SK-N-MC (cell line): Measurements from ENCODE around the gene TP53I11.

Experiments
- DNase-seq: peaks from one replicate; pipeline ENCODE4 v3.0.0-alpha.2; 2011; ENCODE audit warnings: low read depth, low spot score
- H3K27ac ChIP-seq: fragments of 200-600 bp; sonication (generic); 2 replicates; pipeline ENCODE4 v1.5.1; 2016; ENCODE audit warnings: mixed run types
- H3K36me3 ChIP-seq: fragments of 200-600 bp; sonication (generic); 2 replicates; pipeline ENCODE4 v1.6.1; 2017; ENCODE audit warnings: antibody characterized with exemption, low read length, mixed read lengths; ENCODE audit not compliant: insufficient read depth
- H3K4me3 ChIP-seq: fragments of 200-600 bp; sonication (generic); 2 replicates; pipeline ENCODE4 v1.5.1; 2016
- H3K9ac ChIP-seq: fragments of 200-600 bp; sonication (generic); 2 replicates; pipeline ENCODE4 v1.8.0; 2017; ENCODE audit warnings: mixed run types, mixed read lengths; ENCODE audit not compliant: insufficient read length
- H3K9me3 ChIP-seq: fragments of 200-600 bp; sonication (generic); 2 replicates; pipeline ENCODE4 v1.6.1; 2017; ENCODE audit warnings: low read depth, mild to moderate bottlenecking, antibody characterized with exemption, low read length, moderate library complexity, mixed read lengths
- EZH2 ChIP-seq: fragments of 200-600 bp; sonication (generic); IDR thresholded peaks from one replicate; pipeline ENCODE4 v1.6.1; 2017; ENCODE audit warnings: antibody characterized with exemption
- FOXP2 ChIP-seq: optimal IDR thresholded peaks from 2 replicates; pipeline ENCODE3; 2011; ENCODE audit warnings: mild to moderate bottlenecking, moderate library complexity; ENCODE audit not compliant: insufficient read depth; ENCODE audit errors: extremely low read length, control extremely low read depth
- POLR2AphosphoS5 ChIP-seq: IDR thresholded peaks from 2 replicates; pipeline ENCODE4 v1.6.1; 2012; ENCODE audit warnings: mild to moderate bottlenecking, low read depth, low read length, borderline replicate concordance

Gene TP53I11

GRCh38 chr11:44941259-44942021, 9.2 kb downstream of the TP53I11 start:
- no peak overlapping the region for H3K4me3 ChIP-seq
- H3K9ac ChIP-seq = no peak overlapping the region
- no peaks in the 10 kb centered on the region for H3K9me3 ChIP-seq
- H3K36me3 ChIP-seq = no peaks in the 10 kb centered on the region
- H3K27ac ChIP-seq = no peak overlapping the region
- no peak for DNase-seq
- TF ChIP-seq EZH2 (no peak), POLR2AphosphoS5 (no peak), FOXP2 (no peak)

DNA sequence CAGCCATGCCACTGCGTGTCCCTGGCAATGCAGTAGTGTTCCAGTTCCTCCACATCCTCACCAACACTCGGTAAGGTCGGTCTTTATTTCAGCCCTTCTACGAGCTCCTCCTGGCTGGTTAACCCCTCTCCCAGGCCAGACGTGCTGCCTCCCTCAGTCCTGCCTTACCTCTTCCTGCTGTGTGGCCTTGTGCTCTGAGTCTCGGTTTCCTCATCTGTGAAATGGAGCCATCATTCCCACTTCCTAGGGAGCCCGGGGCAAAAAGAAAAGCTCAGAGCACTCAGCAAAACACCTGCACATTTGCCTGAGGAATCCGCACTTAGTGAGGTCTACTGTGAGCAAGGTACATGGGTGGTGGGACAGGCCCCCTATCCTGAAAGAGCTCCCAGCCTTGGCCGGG, 9.8 kb downstream of the TP53I11 start:
- Histone ChIP-seq H3K27ac (no peak overlapping the region), H3K4me3 (no peak overlapping the region), H3K9me3 (no peaks in the 10 kb centered on the region), H3K36me3 (no peaks in the 10 kb centered on the region), H3K9ac (no peak overlapping the region)
- no peak for DNase-seq
- TF ChIP-seq POLR2AphosphoS5 = no peak
- TF ChIP-seq EZH2 = no peak
- TF ChIP-seq FOXP2 = no peak

DNA sequence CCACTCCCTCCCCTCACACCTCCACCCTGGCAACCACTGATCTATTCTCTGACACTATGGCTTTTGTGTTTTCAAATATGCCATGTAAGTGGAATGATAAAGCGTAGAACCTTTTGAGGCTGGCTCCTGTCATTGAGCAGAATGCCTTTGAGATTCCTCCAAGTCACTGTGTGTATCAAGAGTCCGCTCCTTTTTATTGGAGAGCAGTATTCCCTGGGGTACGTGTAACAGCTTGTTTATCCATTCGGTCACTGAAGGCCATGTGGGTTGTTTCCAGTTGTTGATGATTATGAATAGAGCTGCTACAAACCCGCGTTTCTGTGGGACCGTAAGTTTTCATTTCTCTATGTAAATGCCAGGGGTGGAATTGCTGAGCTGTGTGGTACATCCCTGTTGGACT, 10.3 kb downstream of the TP53I11 start:
- no peak for DNase-seq
- no peaks in the 10 kb centered on the region for H3K36me3 ChIP-seq
- no peak overlapping the region for H3K27ac ChIP-seq
- no peak overlapping the region for H3K9ac ChIP-seq
- TF ChIP-seq EZH2 (no peak), FOXP2 (no peak), POLR2AphosphoS5 (no peak)
- H3K9me3 ChIP-seq = no peaks in the 10 kb centered on the region
- no peak overlapping the region for H3K4me3 ChIP-seq

DNA sequence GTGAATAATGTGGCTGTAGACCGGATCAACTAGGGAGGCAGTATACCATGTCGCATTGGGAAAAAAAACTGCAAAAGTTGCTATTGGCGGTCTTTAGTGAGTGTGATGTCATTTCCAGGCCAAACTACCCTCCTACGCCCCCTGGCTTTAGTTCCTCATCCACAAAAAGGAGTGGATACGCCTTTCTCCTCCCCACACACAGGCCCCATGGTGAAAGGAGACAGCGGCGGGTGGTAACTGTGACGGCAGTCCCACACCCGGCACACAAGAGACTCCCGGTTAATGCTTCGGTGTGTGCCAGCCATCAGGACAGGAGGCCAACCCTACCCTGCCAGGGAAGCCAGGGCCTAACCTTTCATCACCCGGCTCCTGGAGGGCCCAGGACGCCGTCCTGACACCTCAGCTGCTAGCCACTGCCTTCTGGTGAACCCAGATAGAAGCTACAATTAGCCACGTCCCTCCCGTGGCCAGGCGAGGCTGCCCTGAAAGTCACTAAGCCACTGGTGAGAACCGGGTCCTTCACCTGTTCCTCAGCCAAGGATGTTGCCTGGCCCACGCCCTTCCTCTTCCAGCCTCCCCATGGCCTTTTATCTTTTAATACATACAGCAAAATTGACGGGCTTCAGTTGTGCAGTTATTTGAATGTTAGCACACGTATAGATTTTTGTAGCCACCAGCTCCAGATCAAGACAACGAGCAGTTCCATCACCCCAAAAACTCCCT, 10.8 kb downstream of the TP53I11 start:
- TF ChIP-seq FOXP2 (no peak), EZH2 (no peak), POLR2AphosphoS5 (no peak)
- H3K9me3 ChIP-seq = no peaks in the 10 kb centered on the region
- H3K27ac ChIP-seq = no peak overlapping the region
- H3K36me3 ChIP-seq = no peaks in the 10 kb centered on the region
- no peak overlapping the region for H3K4me3 ChIP-seq
- no peak for DNase-seq
- no peak overlapping the region for H3K9ac ChIP-seq

- TF ChIP-seq FOXP2 (no peak), EZH2 (no peak), POLR2AphosphoS5 (no peak)
- Histone ChIP-seq H3K9me3 (no peaks in the 10 kb centered on the region), H3K36me3 (no peaks in the 10 kb centered on the region), H3K27ac (no peak overlapping the region), H3K4me3 (no peak overlapping the region), H3K9ac (no peak overlapping the region)
- no peak for DNase-seq
Measured at GRCh38 chr11:44938066-44938691, 12.5 kb downstream of the TP53I11 start.

GRCh38 chr11:44936951-44937543, 13.6 kb downstream of the TP53I11 start:
- H3K27ac ChIP-seq = no peak overlapping the region
- TF ChIP-seq FOXP2 (no peak), EZH2 (no peak), POLR2AphosphoS5 (no peak)
- no peak overlapping the region for H3K4me3 ChIP-seq
- H3K9ac ChIP-seq = no peak overlapping the region
- no peaks in the 10 kb centered on the region for H3K9me3 ChIP-seq
- DNase-seq = no peak
- H3K36me3 ChIP-seq = no peaks in the 10 kb centered on the region

DNA sequence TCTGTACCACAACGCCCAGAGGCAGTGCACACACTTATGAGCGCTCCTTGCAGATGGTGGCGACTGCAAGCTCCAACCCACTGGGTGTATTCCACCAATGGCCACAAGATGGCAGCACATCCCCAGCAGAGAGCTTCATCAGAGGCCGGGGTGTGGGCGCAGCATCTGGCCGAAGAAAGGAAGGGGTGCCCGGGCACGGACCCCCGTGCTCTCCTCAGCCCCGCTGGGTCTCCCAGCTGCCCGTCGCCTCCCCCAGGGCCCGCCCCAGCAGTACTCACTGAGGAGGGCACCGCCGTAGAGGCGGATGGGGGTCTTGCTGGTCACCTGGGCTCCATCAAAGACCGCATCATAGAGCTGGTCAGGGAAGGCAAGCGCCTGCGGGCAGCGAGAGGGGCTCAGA, 14.2 kb downstream of the TP53I11 start:
- Histone ChIP-seq H3K9me3 (no peaks in the 10 kb centered on the region), H3K27ac (no peak overlapping the region), H3K4me3 (no peak overlapping the region), H3K36me3 (no peaks in the 10 kb centered on the region), H3K9ac (no peak overlapping the region)
- TF ChIP-seq EZH2 = no peak
- TF ChIP-seq POLR2AphosphoS5 = no peak
- no peak for TF ChIP-seq FOXP2
- DNase-seq = peak; percentile 45

GRCh38 chr11:44934735-44935250, 15.9 kb downstream of the TP53I11 start:
- Histone ChIP-seq H3K27ac (no peak overlapping the region), H3K36me3 (no peaks in the 10 kb centered on the region), H3K9ac (no peak overlapping the region), H3K9me3 (no peaks in the 10 kb centered on the region), H3K4me3 (no peak overlapping the region)
- no peak for DNase-seq
- TF ChIP-seq EZH2 = no peak
- TF ChIP-seq POLR2AphosphoS5 = no peak
- TF ChIP-seq FOXP2 = no peak
